Heart left ventricle (tissue), 16 donors: ENCODE results near the gene BRD3OS. TPM values are rescaled to one million over a fixed set of nuclear protein-coding genes. Genes with fewer than 3 reads are reported as not detected.

Source experiments
- ATAC-seq, 4 donors: fragments of 200-7000 bp; cut with Tn5 transposase; one replicate each; pipeline ENCODE4 v1.9.1; 2020 to 2022; ENCODE audit warnings: moderate library complexity in 4 of 4, mild to moderate bottlenecking in 3 of 4, moderate number of reproducible peaks in 1 of 4
- DNase-seq, 5 donors: peaks; one replicate each; pipeline ENCODE4 v3.0.0-alpha.2; 2020
- H3K27ac ChIP-seq, 12 donors: fragments of 200-600 bp; sonication (generic) in 4 of 12; one replicate each; pipeline versions ENCODE4 v1.5.0 to v1.8.0; 2016 to 2022; ENCODE audit warnings: mild to moderate bottlenecking in 2 of 12
- H3K27me3 ChIP-seq, 9 donors: fragments of 200-600 bp; sonication (generic) in 2 of 9; one replicate each; pipeline versions ENCODE4 v1.5.1 to v1.8.0; 2016 to 2022; ENCODE audit warnings: mild to moderate bottlenecking in 3 of 9
- H3K36me3 ChIP-seq, 9 donors: fragments of 200-600 bp; sonication (generic) in 2 of 9; one replicate each; pipeline versions ENCODE4 v1.5.0 to v1.8.0; 2018 to 2022; ENCODE audit warnings: mild to moderate bottlenecking in 2 of 9
- H3K4me1 ChIP-seq, 12 donors: fragments of 200-600 bp; sonication (generic) in 4 of 12; one replicate each; pipeline versions ENCODE4 v1.5.0 to v1.8.0; 2016 to 2022; ENCODE audit warnings: mild to moderate bottlenecking in 3 of 12
- H3K4me3 ChIP-seq, 12 donors: fragments of 200-600 bp; sonication (generic) in 4 of 12; one replicate each; pipeline versions ENCODE4 v1.5.0 to v1.8.0; 2017 to 2022; ENCODE audit warnings: mild to moderate bottlenecking in 9 of 12, moderate library complexity in 4 of 12
- H3K9me3 ChIP-seq, 12 donors: fragments of 200-600 bp; sonication (generic) in 4 of 12; one replicate each; pipeline versions ENCODE4 v1.5.0 to v1.8.0; 2016 to 2022; ENCODE audit warnings: mild to moderate bottlenecking in 1 of 12
- POLR2A ChIP-seq, 2 donors: fragments of 450-650 bp; IDR thresholded peaks; one replicate each; pipeline ENCODE4 v1.6.1; 2017; ENCODE audit warnings: antibody characterized with exemption in 2 of 2, mild to moderate bottlenecking in 2 of 2, moderate library complexity in 2 of 2
- WGBS, 4 donors: extraction: QIAGEN DNeasy Blood & Tissue Kit in 2 of 4; methylation state at CpG; one replicate each; pipeline versions ENCODE4 v1.1.5 to v1.1.7; 2013 to 2018; 5-methylcytosine and 5-hydroxymethylcytosine counted together
- intact Hi-C, 10 donors: fragments of 100-400 bp; cut with DNase I; formaldehyde crosslinking; loops; one replicate each; pipeline versions ENCODE4 v1.11.1 to v1.14.2; 2022
- polyA plus RNA-seq, 2 donors: library from polyadenylated mRNA; stranded (reverse); fragments of 200-250 nt; gene quantifications; one replicate each; pipeline ENCODE4 v1.2.3, GENCODE V29; 2013
- total RNA-seq, 9 donors: library from RNA; depleted of rRNA in 2 of 9; stranded (reverse); fragments of >200 nt in 2 of 9; fragmentation: NEBNext Ultra II Directional in 3 of 9; extraction: Animal tissue kit (Norgen Biotek cat#: 25700) in 3 of 9; gene quantifications; one replicate each; pipeline versions ENCODE4 v1.1.0 to v1.2.4, GENCODE V29; 2016 to 2023
- TF ChIP-seq, protein P1 (sequence below), 12 donors: fragments of 200-600 bp; sonication (generic) in 4 of 12; IDR thresholded peaks; one replicate each; pipeline versions ENCODE4 v1.5.0 to v1.8.0; 2018 to 2022; ENCODE audit warnings: antibody characterized with exemption in 12 of 12, mild to moderate bottlenecking in 5 of 12
- donor health status: ischemic (EF 13 %, LVEDD 7.1; RV severe dilation, severe dysfunction).
- donor health status: healthy with polysubstance abuse.
- donor health status: DM: no; HTN: yes; CAD: no.
- donor health status: DM: no; HTN: no; CAD: no.
- donor health status: ischemic (EF 25% LVEDD 6.9; RV normal size, moderate dysfunction).
- donor health status: ischemic (EF 25% LVEDD 5.7; RV mildly dilated, moderate dysfunction).
- donor health status: healthy.
- donor health status: DM: yes; HTN: yes; CAD: no.
- donor health status: ischemic (EF 35%, LVEDD 5.7; RV mildly dilated, moderate dysfunction).
- donor health status: nonischemic (EF 11% LVEDD 7.7; RV severe dilation, severe dysfunction).
- donor health status: DM: yes; HTN: yes; CAD: no.
- donor health status: PGD.
- donor health status: ischemic (EF 29% LVEDD 5.4; RV normal size, mild dysfunction).
- donor health status: nonischemic (EF 23%, LVEDD 6.1; RV moderate dilation, normal function).

The BRD3OS gene
- total and polyA plus RNA-seq, 11 donors, result 1.8 to 13.8 (median 8.9) TPM

DNA sequence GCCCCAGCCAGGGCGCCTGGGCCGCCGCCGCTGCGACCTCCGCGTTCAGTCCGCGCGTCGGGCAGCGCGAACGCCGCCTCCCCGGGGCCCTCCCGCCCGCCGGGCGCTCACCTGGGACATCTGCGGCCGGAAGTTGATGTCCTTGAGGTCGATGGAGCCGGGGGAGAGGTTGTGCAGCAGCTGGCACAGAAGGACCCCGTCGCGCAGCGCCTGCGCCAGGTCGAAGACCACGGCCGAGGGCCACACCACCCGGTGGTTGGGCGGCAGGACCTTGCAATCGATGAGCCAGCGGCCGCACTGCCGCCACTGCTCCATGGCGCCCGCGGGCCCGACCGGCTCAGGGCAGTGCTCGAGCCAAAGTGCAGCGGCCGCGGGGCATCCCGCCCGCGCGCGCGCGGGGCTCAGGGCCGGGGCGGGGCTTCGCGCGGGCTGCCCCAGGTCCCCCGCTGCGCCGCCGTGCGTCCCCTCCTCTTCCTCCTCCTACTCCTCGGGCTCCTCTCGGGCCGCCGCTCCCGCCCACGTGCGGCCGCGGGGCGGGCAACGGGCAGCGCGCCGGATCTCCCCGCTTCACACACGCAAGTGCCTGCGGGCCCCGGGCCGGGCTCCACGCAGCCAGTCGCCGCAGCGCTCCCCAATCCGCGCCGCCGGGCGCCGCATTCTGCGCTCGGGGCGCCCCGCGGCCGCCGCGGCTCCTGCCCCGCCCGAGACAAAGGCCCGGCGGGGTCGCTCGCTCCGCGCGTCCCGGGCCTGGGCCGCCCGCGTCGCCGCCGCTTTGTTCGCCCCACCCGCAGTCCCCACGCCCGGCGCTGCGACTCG, 33.1 kb upstream of the BRD3OS start, which contains the start of gene VAV2:
VAV2 (minus strand) TSS at position 361 of the 816 bp plus-strand sequence; CDS start at position 315, 46 bp downstream.
- Histone ChIP-seq H3K9me3 (no peaks in the 10 kb centered on the region), H3K4me3 (peak within 1 kb of the TSS; percentile 53 to 88 (median 73)), H3K36me3 (no peaks in the 10 kb centered on the region), H3K4me1 (peaks cover 4 to 31% (median 20%) of the 10 kb centered on the region in 12 donors), H3K27me3 (peaks cover 0 to 4% (median 0%) of the 10 kb centered on the region in 9 donors), H3K27ac (peak within 1 kb of the TSS; percentile 60 to 95 (median 92))
- DNase-seq (peak; percentile 60 to 86 (median 76)), ATAC-seq (peak in 3 of 4 donors; percentile 10 to 46 (median 17))
- TF ChIP-seq POLR2A (IDR thresholded peaks at IDR 0.05), result peak in 1 of 2 donors; percentile 12
- TF ChIP-seq, protein P1, sequence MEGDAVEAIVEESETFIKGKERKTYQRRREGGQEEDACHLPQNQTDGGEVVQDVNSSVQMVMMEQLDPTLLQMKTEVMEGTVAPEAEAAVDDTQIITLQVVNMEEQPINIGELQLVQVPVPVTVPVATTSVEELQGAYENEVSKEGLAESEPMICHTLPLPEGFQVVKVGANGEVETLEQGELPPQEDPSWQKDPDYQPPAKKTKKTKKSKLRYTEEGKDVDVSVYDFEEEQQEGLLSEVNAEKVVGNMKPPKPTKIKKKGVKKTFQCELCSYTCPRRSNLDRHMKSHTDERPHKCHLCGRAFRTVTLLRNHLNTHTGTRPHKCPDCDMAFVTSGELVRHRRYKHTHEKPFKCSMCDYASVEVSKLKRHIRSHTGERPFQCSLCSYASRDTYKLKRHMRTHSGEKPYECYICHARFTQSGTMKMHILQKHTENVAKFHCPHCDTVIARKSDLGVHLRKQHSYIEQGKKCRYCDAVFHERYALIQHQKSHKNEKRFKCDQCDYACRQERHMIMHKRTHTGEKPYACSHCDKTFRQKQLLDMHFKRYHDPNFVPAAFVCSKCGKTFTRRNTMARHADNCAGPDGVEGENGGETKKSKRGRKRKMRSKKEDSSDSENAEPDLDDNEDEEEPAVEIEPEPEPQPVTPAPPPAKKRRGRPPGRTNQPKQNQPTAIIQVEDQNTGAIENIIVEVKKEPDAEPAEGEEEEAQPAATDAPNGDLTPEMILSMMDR (IDR thresholded peaks at IDR 0.05), result no peak
- intact Hi-C loops, result loop anchor here in 1 of 10 donors (5.0 to 10.0 kb wide), 3 partner anchors 35 to 457 kb away; partner anchors contain the start of gene ADAMTSL2
- 0 to 2% (median 0%) methylated on average over 6 to 124 of the region's 124 CpGs for WGBS, 4 donors

DNA sequence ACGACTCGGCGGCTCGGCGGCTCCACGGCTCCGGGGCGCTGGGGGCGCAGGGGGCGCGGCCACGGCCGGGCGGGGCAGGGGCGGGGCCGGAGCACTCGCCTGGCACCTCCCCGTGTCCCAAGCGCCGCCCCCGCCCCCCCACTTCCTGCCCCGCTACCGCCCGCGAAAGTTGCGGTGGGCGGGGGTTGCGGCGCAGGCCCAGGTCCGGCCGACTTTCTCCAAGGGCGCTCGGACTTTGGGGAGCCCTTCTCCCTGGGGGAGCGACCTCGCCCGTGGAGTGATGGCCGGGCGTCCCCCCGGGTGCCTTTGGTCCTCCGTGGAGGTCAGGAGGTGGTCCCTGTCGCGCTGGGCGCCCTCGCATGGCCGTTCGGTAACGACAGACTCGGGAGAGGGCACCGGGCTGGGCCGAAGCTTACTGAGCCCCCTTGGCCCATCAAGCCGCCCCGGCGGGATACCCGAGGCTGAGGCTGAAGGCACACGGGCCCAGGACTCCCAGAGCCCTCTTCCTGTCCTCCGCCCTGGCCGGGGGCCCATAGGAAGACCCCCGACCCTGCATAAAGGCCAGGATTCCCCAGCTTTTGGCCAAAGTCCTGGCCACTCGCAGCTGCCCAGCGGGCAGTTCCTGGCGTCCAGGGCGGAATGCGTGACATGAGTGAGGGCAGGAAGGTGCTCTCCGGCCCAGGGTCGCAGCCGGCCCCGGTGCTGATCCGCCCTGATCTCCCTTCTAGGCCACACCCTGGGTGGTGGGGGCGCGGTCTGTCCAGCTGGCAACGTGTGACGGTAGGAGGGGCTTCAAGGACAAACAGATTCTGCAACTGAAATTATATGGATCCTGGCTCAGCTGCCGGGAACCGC, 32.3 kb upstream of the BRD3OS start:
- intact Hi-C loops, result loop anchor here in 1 of 10 donors (5.0 to 10.0 kb wide), 3 partner anchors 36 to 458 kb away; partner anchors contain the start of gene ADAMTSL2
- Histone ChIP-seq H3K27me3 (peaks cover 0 to 4% (median 0%) of the 10 kb centered on the region in 9 donors), H3K4me3 (peak overlapping the region; percentile 53 to 88 (median 73)), H3K27ac (peak overlapping the region; percentile 60 to 95 (median 92)), H3K9me3 (no peaks in the 10 kb centered on the region), H3K36me3 (no peaks in the 10 kb centered on the region), H3K4me1 (peaks cover 4 to 31% (median 20%) of the 10 kb centered on the region in 12 donors)
- TF ChIP-seq, protein P1 (IDR thresholded peaks at IDR 0.05), result peak in 11 of 12 donors; percentile 10 to 66 (median 41)
- peak in 1 of 2 donors; percentile 49 for TF ChIP-seq POLR2A (IDR thresholded peaks at IDR 0.05)
- peak; percentile 84 to 90 (median 88) for DNase-seq
- ATAC-seq, result peak; percentile 68 to 87 (median 80)
- WGBS, 4 donors, result 0 to 1% (median 0%) methylated on average over 30 to 74 of the region's 74 CpGs

DNA sequence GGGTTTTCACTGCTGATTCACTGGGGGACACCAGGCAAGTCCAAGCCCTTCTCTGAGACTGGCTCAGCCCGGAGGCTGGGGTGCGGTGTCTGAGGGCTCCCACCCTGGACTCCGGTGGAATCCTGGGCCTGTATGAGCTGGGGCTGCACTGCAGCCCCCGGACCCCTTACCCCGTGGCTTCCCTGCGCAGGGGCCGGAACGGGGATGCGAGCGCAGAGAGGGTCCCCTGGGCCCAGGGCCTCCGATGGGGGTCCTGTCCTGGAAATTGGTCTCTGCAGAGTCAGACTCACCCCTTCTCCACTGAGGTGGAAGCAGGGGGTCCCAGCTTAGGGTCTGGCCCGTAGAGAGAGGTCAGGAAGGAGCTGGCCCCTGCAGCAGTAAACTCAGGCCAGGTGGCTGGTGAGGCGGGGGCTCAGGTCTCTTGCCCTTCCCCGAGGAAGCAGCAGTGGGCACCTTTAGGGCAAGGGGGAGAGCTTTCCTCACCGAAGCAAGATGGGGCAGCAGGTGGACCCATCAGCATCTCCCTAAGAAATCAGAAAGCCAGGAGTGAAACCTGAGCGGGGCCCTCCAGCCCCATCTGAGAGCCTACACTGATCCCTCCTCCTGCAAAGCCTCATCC, 31.5 kb upstream of the BRD3OS start:
- H3K9me3 ChIP-seq, result no peaks in the 10 kb centered on the region
- peaks cover 4 to 31% (median 20%) of the 10 kb centered on the region in 12 donors for H3K4me1 ChIP-seq
- intact Hi-C loops, result loop anchor here (1.0 to 10.0 kb wide), 7 partner anchors 36 to 459 kb away; partner anchors contain the start of gene ADAMTSL2 (in 1 of the 10)
- peak overlapping the region in 11 of 12 donors; percentile 53 to 88 (median 73) for H3K4me3 ChIP-seq
- H3K27ac ChIP-seq, result peak overlapping the region in 10 of 12 donors; percentile 80 to 95 (median 92)
- H3K27me3 ChIP-seq, result peaks cover 0 to 4% (median 0%) of the 10 kb centered on the region in 9 donors
- TF ChIP-seq, protein P1 (IDR thresholded peaks at IDR 0.05), result no peak
- no peak for TF ChIP-seq POLR2A (IDR thresholded peaks at IDR 0.05)
- 62 to 81% (median 65%) methylated on average over 11 to 16 of the region's 16 CpGs for WGBS, 4 donors
- ATAC-seq (peak in 1 of 4 donors; percentile 12), DNase-seq (no peak)
- H3K36me3 ChIP-seq, result no peaks in the 10 kb centered on the region
